ENCODE data around the gene TIMM17A.

Gene TIMM17A

DNA sequence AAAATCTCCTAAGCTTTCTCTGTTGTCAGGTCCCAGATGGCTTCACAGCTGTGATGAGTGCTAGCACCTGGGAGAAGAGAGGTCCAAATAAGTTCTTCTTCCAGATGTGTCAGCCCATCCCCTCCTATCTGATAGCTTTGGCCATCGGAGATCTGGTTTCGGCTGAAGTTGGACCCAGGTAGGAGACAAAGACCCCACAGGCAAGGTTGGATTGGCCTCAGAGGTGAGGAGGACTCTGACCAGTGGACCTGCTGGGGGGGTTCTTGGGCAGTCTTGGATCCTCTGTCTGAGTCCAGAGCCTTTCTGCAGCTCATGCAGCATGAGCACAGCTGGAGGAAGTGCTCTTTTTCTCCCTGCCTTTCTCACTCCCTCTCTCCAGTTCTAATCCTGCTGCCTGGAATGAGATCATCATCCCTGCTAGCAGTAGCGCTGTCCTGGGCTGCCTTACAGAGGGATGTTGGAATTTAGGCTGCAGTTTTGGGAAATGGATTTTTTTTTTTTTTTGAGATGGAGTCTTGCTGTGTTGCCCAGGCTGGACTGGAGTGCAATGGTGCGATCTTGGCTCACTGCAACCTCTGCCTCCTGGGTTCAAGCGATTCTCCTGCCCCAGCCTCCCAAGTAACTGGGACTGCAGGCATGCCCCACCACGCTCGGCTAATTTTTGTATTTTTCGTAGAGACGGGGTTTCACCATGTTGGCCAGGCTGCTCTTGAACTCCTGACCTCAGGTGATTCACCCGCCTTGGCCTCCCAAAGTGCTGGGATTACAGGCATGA lies 34.2 kb downstream of the TIMM17A start:
- peaks cover 12% of the 10 kb centered on the region for H3K36me3 Mint-ChIP-seq
- H3K4me1 Mint-ChIP-seq, result peaks cover under 1% of the 10 kb centered on the region
- no peak overlapping the region for H3K4me3 Mint-ChIP-seq
- H3K27me3 Mint-ChIP-seq, result no peaks in the 10 kb centered on the region
- H3K27ac Mint-ChIP-seq, result no peak overlapping the region
- no peaks in the 10 kb centered on the region for H3K9me3 Mint-ChIP-seq

DNA sequence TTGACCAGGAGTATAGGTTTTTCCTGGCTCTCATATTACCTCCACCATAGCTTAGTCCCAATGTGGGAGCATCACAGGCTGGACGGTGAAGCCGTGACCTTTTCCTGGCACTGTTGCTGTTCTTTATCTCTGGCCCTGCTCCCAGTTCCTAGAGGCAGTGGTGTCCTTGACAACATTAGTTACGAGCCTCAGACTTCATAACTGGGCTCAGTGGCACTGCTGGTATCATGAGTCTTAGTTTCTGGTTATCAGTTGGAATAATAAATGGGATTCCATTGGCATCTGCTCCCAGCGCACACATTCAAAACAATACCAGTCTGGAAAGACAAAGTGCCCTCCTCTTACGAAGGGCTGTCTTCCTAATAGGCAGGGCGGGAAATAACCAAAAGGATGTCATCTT lies 35.1 kb downstream of the TIMM17A start:
- Mint-ChIP-seq H3K9me3 (no peaks in the 10 kb centered on the region), H3K36me3 (peaks cover 12% of the 10 kb centered on the region), H3K27ac (no peak overlapping the region)

GRCh38 chr1:201999625-202000238 lies 44.4 kb downstream of the TIMM17A start:
- no peak overlapping the region for H3K27ac Mint-ChIP-seq
- no peaks in the 10 kb centered on the region for H3K4me1 Mint-ChIP-seq
- peaks cover 13% of the 10 kb centered on the region for H3K36me3 Mint-ChIP-seq
- no peak overlapping the region for H3K4me3 Mint-ChIP-seq
- no peaks in the 10 kb centered on the region for H3K27me3 Mint-ChIP-seq
- no peaks in the 10 kb centered on the region for H3K9me3 Mint-ChIP-seq

More for the DNA sequence above, 35.1 kb downstream of the TIMM17A start:
- Mint-ChIP-seq H3K4me1 (no peaks in the 10 kb centered on the region), H3K27me3 (no peaks in the 10 kb centered on the region), H3K4me3 (no peak overlapping the region)

DNA sequence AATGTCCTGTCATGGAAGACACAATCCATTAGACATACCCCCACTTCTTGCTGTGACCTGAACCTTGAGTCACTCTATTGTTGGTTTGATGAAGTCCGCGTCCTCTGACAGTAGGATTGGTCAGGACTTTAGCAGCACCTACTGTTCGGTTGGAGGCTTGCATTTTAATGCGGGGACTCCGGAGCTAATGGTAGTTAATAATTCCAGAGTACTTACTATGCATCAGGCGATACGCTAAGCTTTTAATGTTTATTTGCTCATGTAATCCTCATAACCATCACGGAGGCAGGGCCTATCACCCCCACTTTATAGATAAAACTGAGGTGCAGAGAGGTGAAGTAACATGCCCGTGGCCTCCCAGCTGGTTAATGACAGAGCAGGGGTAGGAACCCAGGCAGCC lies 47.2 kb downstream of the TIMM17A start:
- Mint-ChIP-seq H3K27me3 (no peaks in the 10 kb centered on the region), H3K9me3 (no peaks in the 10 kb centered on the region), H3K4me1 (no peaks in the 10 kb centered on the region), H3K4me3 (no peak overlapping the region), H3K27ac (no peak overlapping the region), H3K36me3 (peaks cover 9% of the 10 kb centered on the region)

- peaks cover 9% of the 10 kb centered on the region for H3K36me3 Mint-ChIP-seq
- no peak overlapping the region for H3K4me3 Mint-ChIP-seq
- H3K27me3 Mint-ChIP-seq, result no peaks in the 10 kb centered on the region
- no peak overlapping the region for H3K27ac Mint-ChIP-seq
- no peaks in the 10 kb centered on the region for H3K4me1 Mint-ChIP-seq
- H3K9me3 Mint-ChIP-seq, result no peaks in the 10 kb centered on the region
Observed at GRCh38 chr1:202004711-202005110, 49.4 kb downstream of the TIMM17A start.

- H3K36me3 Mint-ChIP-seq, result peaks cover 9% of the 10 kb centered on the region
Observed at GRCh38 chr1:202005958-202006357, 50.7 kb downstream of the TIMM17A start.

DNA sequence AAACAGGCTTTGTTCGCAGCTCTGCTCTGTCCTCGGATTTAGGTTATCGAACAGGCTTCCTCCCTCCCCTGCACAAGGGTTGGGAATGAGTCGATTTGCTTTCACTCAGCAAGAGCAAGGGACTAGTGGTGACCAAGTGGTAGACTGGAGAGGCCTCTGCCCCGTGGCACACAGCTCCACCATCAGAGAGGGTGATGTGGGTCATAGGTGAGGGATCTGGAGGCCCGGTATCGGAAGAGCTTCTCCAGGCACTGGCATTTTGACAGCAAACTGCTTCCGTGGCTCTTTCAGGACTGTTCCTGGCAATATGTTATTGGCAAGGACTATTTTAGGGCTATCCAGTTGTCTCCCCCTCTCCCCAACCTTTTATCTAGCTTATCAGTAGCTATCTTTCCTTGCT lies 52.0 kb downstream of the TIMM17A start:
- no peaks in the 10 kb centered on the region for H3K27me3 Mint-ChIP-seq

More at GRCh38 chr1:202005958-202006357, 50.7 kb downstream of the TIMM17A start:
- Mint-ChIP-seq H3K4me3 (no peak overlapping the region), H3K9me3 (no peaks in the 10 kb centered on the region), H3K27me3 (no peaks in the 10 kb centered on the region), H3K4me1 (no peaks in the 10 kb centered on the region), H3K27ac (no peak overlapping the region)

GRCh38 chr1:202007805-202008489 lies 52.6 kb downstream of the TIMM17A start:
- peaks cover 7% of the 10 kb centered on the region for H3K36me3 Mint-ChIP-seq
- H3K9me3 Mint-ChIP-seq, result no peaks in the 10 kb centered on the region
- no peaks in the 10 kb centered on the region for H3K4me1 Mint-ChIP-seq
- no peak overlapping the region for H3K27ac Mint-ChIP-seq
- H3K4me3 Mint-ChIP-seq, result no peak overlapping the region
- no peaks in the 10 kb centered on the region for H3K27me3 Mint-ChIP-seq

More for the DNA sequence above, 52.0 kb downstream of the TIMM17A start:
- no peak overlapping the region for H3K4me3 Mint-ChIP-seq
- peaks cover 7% of the 10 kb centered on the region for H3K36me3 Mint-ChIP-seq
- H3K27ac Mint-ChIP-seq, result no peak overlapping the region
- H3K4me1 Mint-ChIP-seq, result no peaks in the 10 kb centered on the region
- no peaks in the 10 kb centered on the region for H3K9me3 Mint-ChIP-seq

GRCh38 chr1:202009326-202010179 lies 54.2 kb downstream of the TIMM17A start:
- H3K27ac Mint-ChIP-seq, result no peak overlapping the region
- H3K4me3 Mint-ChIP-seq, result no peak overlapping the region
- no peaks in the 10 kb centered on the region for H3K27me3 Mint-ChIP-seq
- H3K9me3 Mint-ChIP-seq, result no peaks in the 10 kb centered on the region
- H3K36me3 Mint-ChIP-seq, result peaks cover under 1% of the 10 kb centered on the region
- H3K4me1 Mint-ChIP-seq, result no peaks in the 10 kb centered on the region

DNA sequence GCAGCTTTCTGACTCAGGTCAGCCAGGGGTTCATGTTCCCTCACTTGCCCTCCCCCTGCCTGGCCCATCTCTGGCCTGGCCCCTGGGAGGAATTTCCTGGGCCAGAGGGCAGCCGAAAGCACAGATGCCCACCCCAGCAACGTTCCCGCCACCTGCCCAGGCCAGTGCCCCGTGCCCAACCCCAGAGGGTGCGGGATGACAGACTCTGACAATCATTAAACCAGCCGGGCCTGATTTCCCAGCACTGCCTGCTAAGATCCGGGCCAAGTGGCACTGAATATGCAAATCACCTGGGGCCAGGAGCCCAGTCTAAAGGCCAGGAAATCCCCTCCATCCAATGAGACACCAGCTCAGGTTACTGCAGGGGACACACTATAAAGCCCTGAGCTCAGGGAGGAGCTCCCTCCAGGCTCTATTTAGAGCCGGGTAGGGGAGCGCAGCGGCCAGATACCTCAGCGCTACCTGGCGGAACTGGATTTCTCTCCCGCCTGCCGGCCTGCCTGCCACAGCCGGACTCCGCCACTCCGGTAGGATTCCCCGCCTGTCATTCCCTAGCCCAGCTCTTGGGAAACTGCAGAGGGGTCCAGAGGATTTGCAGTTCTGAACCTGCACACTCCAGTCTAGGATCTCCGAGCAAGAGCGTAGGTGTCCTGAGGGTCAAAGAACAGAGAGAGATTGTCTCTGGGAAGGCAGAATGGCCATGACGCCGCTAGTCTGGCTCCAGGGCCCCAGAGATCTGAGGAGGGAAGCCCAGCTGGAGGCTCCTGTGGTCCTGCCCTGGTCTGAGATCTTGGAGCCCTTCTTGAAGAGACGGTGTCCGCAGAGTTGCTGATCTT lies 55.1 kb downstream of the TIMM17A start, which contains the start of gene ELF3:
TSS of gene ELF3 (plus strand) at position 408 of the 836 bp plus-strand sequence. CDS start 550 bp downstream, outside the sequence.
- Mint-ChIP-seq H3K36me3 (no peaks in the 10 kb centered on the region), H3K4me1 (no peaks in the 10 kb centered on the region), H3K9me3 (no peaks in the 10 kb centered on the region), H3K27me3 (no peaks in the 10 kb centered on the region), H3K27ac (no peak within 1 kb of the TSS), H3K4me3 (no peak within 1 kb of the TSS)

DNA sequence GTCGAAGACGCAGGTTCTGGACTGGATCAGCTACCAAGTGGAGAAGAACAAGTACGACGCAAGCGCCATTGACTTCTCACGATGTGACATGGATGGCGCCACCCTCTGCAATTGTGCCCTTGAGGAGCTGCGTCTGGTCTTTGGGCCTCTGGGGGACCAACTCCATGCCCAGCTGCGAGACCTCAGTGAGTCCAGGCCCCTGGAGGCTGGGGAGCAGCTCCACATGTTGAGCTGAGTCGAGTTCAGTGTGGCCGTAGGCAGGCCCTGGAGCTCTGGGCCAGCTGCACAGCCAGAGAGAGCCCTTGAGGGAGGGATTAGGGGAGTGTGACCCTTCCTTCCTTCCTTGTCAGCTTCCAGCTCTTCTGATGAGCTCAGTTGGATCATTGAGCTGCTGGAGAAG lies 56.7 kb downstream of the TIMM17A start:
- Mint-ChIP-seq H3K9me3 (no peaks in the 10 kb centered on the region), H3K36me3 (no peaks in the 10 kb centered on the region), H3K4me1 (no peaks in the 10 kb centered on the region), H3K4me3 (no peak overlapping the region), H3K27me3 (peaks cover under 1% of the 10 kb centered on the region), H3K27ac (no peak overlapping the region)

- Mint-ChIP-seq H3K4me3 (no peak overlapping the region), H3K36me3 (no peaks in the 10 kb centered on the region), H3K4me1 (no peaks in the 10 kb centered on the region), H3K9me3 (no peaks in the 10 kb centered on the region), H3K27me3 (peaks cover 2% of the 10 kb centered on the region), H3K27ac (no peak overlapping the region)
Observed at GRCh38 chr1:202012544-202013478, 57.5 kb downstream of the TIMM17A start.

GRCh38 chr1:202013603-202014002 lies 58.3 kb downstream of the TIMM17A start:
- H3K27me3 Mint-ChIP-seq, result peaks cover 2% of the 10 kb centered on the region
- no peaks in the 10 kb centered on the region for H3K4me1 Mint-ChIP-seq
- no peak overlapping the region for H3K4me3 Mint-ChIP-seq
- no peaks in the 10 kb centered on the region for H3K36me3 Mint-ChIP-seq
- H3K9me3 Mint-ChIP-seq, result no peaks in the 10 kb centered on the region
- H3K27ac Mint-ChIP-seq, result no peak overlapping the region

DNA sequence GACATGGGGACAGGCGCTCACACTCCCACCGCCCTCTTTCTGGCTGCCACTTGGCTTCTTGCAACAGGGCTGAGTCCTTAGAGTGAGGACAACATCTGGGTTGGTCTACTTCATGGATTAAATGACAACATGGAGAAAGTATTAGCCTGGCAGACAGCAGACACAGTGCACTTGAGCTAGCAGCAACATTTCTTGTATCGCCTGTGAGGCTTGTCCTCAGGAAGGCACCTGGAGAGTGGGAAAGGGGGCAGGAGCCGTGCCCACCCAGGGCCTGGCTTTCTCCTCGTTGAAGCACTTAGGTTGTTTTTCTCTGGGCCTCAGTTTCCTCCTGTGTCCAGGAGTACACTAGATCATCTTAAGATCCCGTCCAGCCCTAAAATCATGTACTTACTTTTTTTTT lies 58.8 kb downstream of the TIMM17A start:
- Mint-ChIP-seq H3K27me3 (peaks cover 2% of the 10 kb centered on the region), H3K9me3 (no peaks in the 10 kb centered on the region)

More for the DNA sequence above, 58.8 kb downstream of the TIMM17A start:
- Mint-ChIP-seq H3K36me3 (no peaks in the 10 kb centered on the region), H3K27ac (no peak overlapping the region), H3K4me3 (no peak overlapping the region), H3K4me1 (no peaks in the 10 kb centered on the region)
